ENCODE results near the gene ANXA7.
"Not testable (repeated sequence)": the region's sequence is repeated elsewhere in the genome, so short reads cannot be mapped to it uniquely, and the experiment has no call there.

The ANXA7 gene

GRCh38 chr10:73406846-73407245 lies 7.0 kb downstream of the ANXA7 start:
- no peak for DNase-seq

GRCh38 chr10:73405556-73405955 lies 8.3 kb downstream of the ANXA7 start:
- no peak for DNase-seq

GRCh38 chr10:73404690-73405089 lies 9.2 kb downstream of the ANXA7 start:
- DNase-seq, result no peak

- DNase-seq, result no peak
Observed at GRCh38 chr10:73401636-73402035, 12.2 kb downstream of the ANXA7 start.

- no peak for DNase-seq
Observed at GRCh38 chr10:73399063-73399462, 14.8 kb downstream of the ANXA7 start.

- DNase-seq, result no peak
Observed at GRCh38 chr10:73398024-73398423, 15.8 kb downstream of the ANXA7 start.

- DNase-seq, result not testable (repeated sequence)
Observed at GRCh38 chr10:73394325-73394724, 19.5 kb downstream of the ANXA7 start.

- DNase-seq, result no peak
Observed at GRCh38 chr10:73388228-73388627, 25.6 kb downstream of the ANXA7 start.

- no peak for DNase-seq
Observed at GRCh38 chr10:73386583-73386982, 27.3 kb downstream of the ANXA7 start.

GRCh38 chr10:73379064-73379748 lies 34.7 kb downstream of the ANXA7 start:
- DNase-seq, result no peak

- no peak for DNase-seq
Observed at GRCh38 chr10:73376679-73377078, 37.2 kb downstream of the ANXA7 start.

- no peak for DNase-seq
Observed at GRCh38 chr10:73368238-73368637, 45.6 kb downstream of the ANXA7 start.

- DNase-seq, result no peak
Observed at GRCh38 chr10:73366381-73367298, 47.2 kb downstream of the ANXA7 start.

- no peak for DNase-seq
Observed at GRCh38 chr10:73364964-73365363, 48.9 kb downstream of the ANXA7 start.

- DNase-seq, result no peak
Observed at GRCh38 chr10:73359492-73359891, 54.4 kb downstream of the ANXA7 start.

GRCh38 chr10:73358331-73359279 lies 55.3 kb downstream of the ANXA7 start, which contains the start of gene CFAP70:
Gene CFAP70, minus strand, starts transcription at chr10:73358864. Its CDS starts 4,068 bp downstream, at chr10:73354796.
- peak; percentile 98 for DNase-seq

- DNase-seq, result no peak
Observed at GRCh38 chr10:73357821-73358220, 56.0 kb downstream of the ANXA7 start.

- DNase-seq, result no peak
Observed at GRCh38 chr10:73357166-73357565, 56.7 kb downstream of the ANXA7 start.

- no peak for DNase-seq
Observed at GRCh38 chr10:73344269-73344668, 69.6 kb downstream of the ANXA7 start.

- no peak for DNase-seq
Observed at GRCh38 chr10:73340121-73340520, 73.7 kb downstream of the ANXA7 start.

GRCh38 chr10:73339436-73339835 lies 74.4 kb downstream of the ANXA7 start:
- DNase-seq, result no peak

- no peak for DNase-seq
Observed at GRCh38 chr10:73338801-73339368, 75.0 kb downstream of the ANXA7 start.

GRCh38 chr10:73333202-73333601 lies 80.7 kb downstream of the ANXA7 start:
- DNase-seq, result no peak
